GM19438 (cell line): ENCODE measurements around the gene SULT1E1.

Experiments used
- ATAC-seq: cut with Tn5 transposase; IDR thresholded peaks from one replicate; pipeline ENCODE4 v1.9.1; 2021; ENCODE audit warnings: low read depth; ENCODE audit not compliant: unreplicated experiment

SULT1E1 gene

DNA sequence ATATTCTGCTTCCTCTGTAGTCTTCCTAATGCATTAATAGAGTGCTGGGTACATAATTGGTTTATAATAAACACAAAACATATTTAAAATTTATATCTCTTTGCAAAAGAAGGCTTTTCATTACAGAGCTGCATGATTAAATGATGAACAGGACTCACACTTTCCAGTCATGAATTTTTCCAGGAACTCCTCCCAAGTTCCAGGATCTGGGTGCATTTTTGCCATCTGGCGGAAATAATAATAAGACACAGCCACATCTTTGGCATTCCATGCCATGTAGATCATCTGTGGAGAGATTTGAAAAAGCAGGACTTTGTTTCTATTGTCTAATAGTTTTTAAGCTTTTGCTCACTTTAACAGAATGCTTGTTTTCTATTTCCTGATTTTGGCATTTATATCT, 59.3 kb downstream of the SULT1E1 start:
- ATAC-seq = no peak

- ATAC-seq = no peak
Observed at GRCh38 chr4:69799337-69799736, 60.6 kb downstream of the SULT1E1 start.

DNA sequence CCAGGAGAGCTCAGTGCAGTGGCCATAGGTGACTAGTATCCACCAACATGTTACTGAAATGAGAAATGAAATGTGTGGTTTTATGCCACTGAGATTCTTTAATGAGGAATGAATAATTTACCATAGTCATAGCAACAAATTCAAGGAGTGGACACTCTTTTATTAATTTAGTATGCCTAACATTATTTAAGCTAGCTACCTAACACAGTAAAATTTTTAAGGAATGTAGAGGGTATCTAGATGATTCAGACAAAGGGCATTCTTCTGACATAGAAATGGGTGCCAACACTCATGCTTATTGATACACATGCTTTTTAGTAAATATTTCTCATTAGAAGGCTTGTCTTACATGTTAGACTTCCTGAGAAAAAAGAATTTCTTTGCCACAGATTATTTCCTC, 66.2 kb downstream of the SULT1E1 start:
- no peak for ATAC-seq
